Ascending aorta (tissue), 2 donors: ENCODE results near the gene FADD. TPM values are rescaled to one million over a fixed set of nuclear protein-coding genes. Genes with fewer than 3 reads are reported as not detected.

ENCODE experiments used
- DNase-seq, 2 donors: peaks; one replicate each; pipeline ENCODE4 v3.0.0-alpha.2; 2019; ENCODE audit warnings: low spot score in 2 of 2
- H3K27ac ChIP-seq, 2 donors: fragments of 200-600 bp; sonication (generic); one replicate each; pipeline ENCODE4 v1.5.1; 2016 to 2017; ENCODE audit warnings: mild to moderate bottlenecking in 1 of 2
- H3K27me3 ChIP-seq: fragments of 200-600 bp; sonication (generic); one replicate; pipeline ENCODE4 v1.5.1; 2017
- H3K36me3 ChIP-seq, 2 donors: fragments of 200-600 bp; sonication (generic); one replicate each; pipeline ENCODE4 v1.5.1; 2016
- H3K4me1 ChIP-seq, 2 donors: fragments of 200-600 bp; sonication (generic); one replicate each; pipeline ENCODE4 v1.5.1; 2016 to 2017; ENCODE audit warnings: mild to moderate bottlenecking in 1 of 2
- H3K4me3 ChIP-seq, 2 donors: fragments of 200-600 bp; sonication (generic); one replicate each; pipeline ENCODE4 v1.5.1; 2016 to 2017; ENCODE audit warnings: mild to moderate bottlenecking in 1 of 2
- H3K9me3 ChIP-seq, 2 donors: fragments of 200-600 bp; sonication (generic); one replicate each; pipeline ENCODE4 v1.5.1; 2016
- intact Hi-C: fragments of 100-400 bp; cut with DNase I; formaldehyde crosslinking; loops from one replicate; pipeline ENCODE4 v1.15.1; 2023
- total RNA-seq: library from RNA; depleted of rRNA; stranded (reverse); fragments of >200 nt; gene quantifications from one replicate; pipeline ENCODE4 v1.1.0, GENCODE V29; 2016
- TF ChIP-seq, protein P1 (sequence below), 3 experiments: fragments of 200-600 bp in 2 of 3; fragments of 450-650 bp in 1 of 3; sonication (generic) in 2 of 3; IDR thresholded peaks; one replicate each; pipeline ENCODE4 v1.5.1; 2016 to 2019; ENCODE audit warnings: antibody characterized with exemption in 3 of 3, mild to moderate bottlenecking in 1 of 3, moderate library complexity in 1 of 3

The FADD gene
- total RNA-seq, 1 donor from 2014 or later = 22.2 TPM

DNA sequence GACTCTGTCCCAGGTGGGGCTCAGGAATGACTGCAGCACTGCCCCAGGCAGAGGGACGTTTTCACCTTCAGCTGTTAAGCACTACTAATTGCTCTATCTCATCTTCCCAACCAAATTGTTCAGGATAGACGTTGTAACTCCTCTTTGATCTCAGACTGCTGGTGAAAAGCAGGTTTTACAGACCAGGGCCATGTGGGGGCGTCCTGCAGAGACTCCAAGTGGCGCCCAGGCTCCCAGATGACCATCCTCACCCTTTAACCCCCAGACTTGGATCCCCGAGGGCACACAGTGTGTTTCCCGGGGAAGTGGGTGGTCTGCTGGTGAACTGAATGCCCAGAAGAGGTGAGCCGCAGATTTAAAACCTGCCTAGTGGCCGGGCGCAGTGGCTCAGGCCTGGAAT, 23.9 kb downstream of the FADD start:
- Histone ChIP-seq H3K27me3 (no peaks in the 10 kb centered on the region), H3K9me3 (no peaks in the 10 kb centered on the region), H3K36me3 (no peaks in the 10 kb centered on the region), H3K4me1 (peaks cover 2 to 11% of the 10 kb centered on the region in 2 donors), H3K27ac (no peak overlapping the region), H3K4me3 (no peak overlapping the region)
- DNase-seq = no peak
- TF ChIP-seq, protein P1, sequence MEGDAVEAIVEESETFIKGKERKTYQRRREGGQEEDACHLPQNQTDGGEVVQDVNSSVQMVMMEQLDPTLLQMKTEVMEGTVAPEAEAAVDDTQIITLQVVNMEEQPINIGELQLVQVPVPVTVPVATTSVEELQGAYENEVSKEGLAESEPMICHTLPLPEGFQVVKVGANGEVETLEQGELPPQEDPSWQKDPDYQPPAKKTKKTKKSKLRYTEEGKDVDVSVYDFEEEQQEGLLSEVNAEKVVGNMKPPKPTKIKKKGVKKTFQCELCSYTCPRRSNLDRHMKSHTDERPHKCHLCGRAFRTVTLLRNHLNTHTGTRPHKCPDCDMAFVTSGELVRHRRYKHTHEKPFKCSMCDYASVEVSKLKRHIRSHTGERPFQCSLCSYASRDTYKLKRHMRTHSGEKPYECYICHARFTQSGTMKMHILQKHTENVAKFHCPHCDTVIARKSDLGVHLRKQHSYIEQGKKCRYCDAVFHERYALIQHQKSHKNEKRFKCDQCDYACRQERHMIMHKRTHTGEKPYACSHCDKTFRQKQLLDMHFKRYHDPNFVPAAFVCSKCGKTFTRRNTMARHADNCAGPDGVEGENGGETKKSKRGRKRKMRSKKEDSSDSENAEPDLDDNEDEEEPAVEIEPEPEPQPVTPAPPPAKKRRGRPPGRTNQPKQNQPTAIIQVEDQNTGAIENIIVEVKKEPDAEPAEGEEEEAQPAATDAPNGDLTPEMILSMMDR (IDR thresholded peaks at IDR 0.05) = no peak
- intact Hi-C loops = no loop called here

DNA sequence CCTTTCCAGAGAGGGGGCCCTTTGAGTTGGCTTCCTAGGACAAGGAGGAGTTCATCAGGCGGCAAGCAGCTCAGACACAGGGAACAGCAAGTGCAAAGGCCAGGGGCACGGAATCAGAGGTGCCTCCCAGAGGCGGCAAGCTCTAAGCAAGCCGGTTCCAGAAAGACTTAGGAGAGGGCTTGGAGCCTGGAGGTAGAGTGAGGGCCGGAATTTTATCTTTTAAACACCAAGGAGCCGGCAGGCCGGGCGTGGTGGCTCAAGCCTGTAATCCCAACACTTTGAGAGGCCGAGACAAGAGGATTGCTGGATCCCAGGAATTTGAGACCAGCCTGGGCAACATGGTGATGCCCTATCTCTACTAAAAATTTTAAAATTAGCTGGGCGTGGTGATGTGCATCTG, 26.6 kb downstream of the FADD start:
- TF ChIP-seq, protein P1 (IDR thresholded peaks at IDR 0.05) = no peak
- no peak for DNase-seq
- peak overlapping the region in 1 of 2 donors; percentile 30 for H3K27ac ChIP-seq

DNA sequence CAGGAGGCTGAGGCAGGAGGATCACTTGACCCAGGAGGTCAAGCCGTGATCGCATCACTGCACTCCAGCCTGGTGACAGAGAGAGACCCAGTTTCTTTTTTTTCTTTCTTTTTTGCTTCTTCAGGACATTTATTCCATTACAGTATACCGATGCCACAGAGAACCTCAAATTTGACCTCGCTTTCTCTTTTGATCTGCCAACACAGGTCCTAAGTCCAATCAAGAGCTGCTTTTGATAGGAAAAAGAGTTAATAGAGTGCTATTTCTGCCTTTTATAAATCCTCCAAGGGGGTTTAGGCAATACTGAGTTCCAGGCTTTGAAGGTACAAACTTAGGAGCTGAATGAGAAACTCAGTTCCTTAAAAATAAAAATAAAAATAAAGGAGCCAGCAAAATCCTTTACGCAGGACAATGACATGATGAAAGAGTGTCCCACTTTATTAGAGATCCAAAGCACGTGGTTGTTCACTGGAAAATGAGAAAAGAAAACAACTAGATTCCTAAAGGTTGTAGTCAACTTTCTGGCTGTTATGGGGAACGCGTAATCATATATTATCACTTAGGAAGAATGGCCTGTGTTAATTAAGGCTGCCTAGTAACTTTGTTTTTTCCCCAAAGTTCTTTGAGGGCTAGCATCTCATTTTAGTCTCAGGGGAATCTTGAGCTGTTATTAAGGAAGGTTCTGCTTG, 27.2 kb downstream of the FADD start:
- no peak for DNase-seq
- Histone ChIP-seq H3K36me3 (no peaks in the 10 kb centered on the region), H3K4me3 (peak overlapping the region in 1 of 2 donors; percentile 37), H3K4me1 (peaks cover 2 to 11% of the 10 kb centered on the region in 2 donors), H3K9me3 (no peaks in the 10 kb centered on the region), H3K27me3 (no peaks in the 10 kb centered on the region), H3K27ac (peak overlapping the region; percentile 70 to 76)
- TF ChIP-seq, protein P1 (IDR thresholded peaks at IDR 0.05) = no peak
- intact Hi-C loops = no loop called here

More for the DNA sequence above, 26.6 kb downstream of the FADD start:
- peaks cover 2 to 11% of the 10 kb centered on the region in 2 donors for H3K4me1 ChIP-seq
- H3K4me3 ChIP-seq = no peak overlapping the region
- H3K36me3 ChIP-seq = no peaks in the 10 kb centered on the region
- no peaks in the 10 kb centered on the region for H3K27me3 ChIP-seq
- intact Hi-C loops = no loop called here
- no peaks in the 10 kb centered on the region for H3K9me3 ChIP-seq

DNA sequence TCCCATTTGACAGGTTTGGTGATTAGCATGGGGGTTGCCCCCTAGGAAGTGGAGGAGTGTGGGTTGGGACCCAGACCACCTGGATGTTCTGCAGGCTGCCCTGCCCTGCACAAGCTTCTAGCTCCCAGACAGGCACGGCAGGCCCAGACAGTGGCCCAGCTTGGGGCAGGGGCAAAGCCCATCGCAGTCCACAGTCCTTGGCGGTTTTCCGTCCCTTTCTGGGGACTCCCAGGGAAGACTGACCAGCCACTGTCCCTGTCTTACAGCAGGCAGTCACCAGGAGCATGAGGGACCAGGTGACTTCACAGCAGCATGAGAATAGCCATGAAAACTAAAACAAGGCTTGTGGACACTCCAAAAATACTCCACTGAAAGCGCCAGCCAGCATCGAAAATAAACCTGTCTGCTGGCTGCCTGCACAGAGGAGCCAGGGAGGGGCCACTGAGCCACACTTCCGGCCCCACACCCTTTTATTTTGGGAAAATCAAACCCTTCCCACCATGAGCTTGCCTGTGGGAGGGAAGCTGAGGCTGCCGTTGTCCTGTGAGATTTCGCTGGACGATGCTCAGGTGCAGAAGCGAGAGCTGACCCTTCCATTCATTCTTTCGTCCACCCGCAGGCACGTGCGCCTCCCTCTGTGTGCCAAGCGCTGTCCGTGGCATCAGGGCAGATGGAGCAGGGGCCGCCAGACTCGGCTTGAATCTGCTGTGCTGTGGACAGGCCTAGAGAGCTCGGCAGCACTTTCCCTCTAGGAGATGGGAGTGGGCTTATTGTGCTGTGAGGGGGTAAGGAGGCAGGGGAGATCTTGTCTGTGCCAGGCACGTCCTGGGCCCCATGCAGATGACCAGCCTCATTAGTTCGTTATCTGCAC, 28.0 kb downstream of the FADD start:
- Histone ChIP-seq H3K4me3 (peak overlapping the region in 1 of 2 donors; percentile 37), H3K36me3 (no peaks in the 10 kb centered on the region), H3K27me3 (no peaks in the 10 kb centered on the region), H3K9me3 (no peaks in the 10 kb centered on the region), H3K4me1 (peaks cover 2 to 11% of the 10 kb centered on the region in 2 donors), H3K27ac (peak overlapping the region; percentile 70 to 76)
- DNase-seq = no peak
- intact Hi-C loops = no loop called here
- TF ChIP-seq, protein P1 (IDR thresholded peaks at IDR 0.05) = no peak

DNA sequence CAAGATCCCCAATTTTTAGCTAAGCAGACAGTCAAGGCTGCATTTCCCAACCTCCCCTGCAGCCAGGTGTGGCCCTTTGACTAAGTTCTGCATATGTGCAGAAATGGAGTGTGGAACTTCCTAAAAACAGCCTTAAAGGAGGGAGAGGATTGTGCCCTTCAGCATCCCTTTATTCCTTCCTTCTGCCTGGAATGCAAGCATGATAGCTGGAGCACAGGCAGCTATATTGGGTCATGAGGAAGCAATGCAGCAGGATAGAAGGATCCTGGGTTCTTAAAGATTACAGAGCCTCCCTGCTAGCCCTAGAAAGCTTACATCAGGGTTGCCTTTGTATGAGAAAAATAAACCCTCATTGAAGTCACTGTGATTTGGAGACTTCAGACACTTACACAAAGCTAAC, 29.9 kb downstream of the FADD start:
- H3K27ac ChIP-seq = no peak overlapping the region
- intact Hi-C loops = no loop called here
- TF ChIP-seq, protein P1 (IDR thresholded peaks at IDR 0.05) = no peak
- no peak for DNase-seq
- H3K9me3 ChIP-seq = no peaks in the 10 kb centered on the region
- H3K4me3 ChIP-seq = no peak overlapping the region
- no peaks in the 10 kb centered on the region for H3K27me3 ChIP-seq
- no peaks in the 10 kb centered on the region for H3K36me3 ChIP-seq
- H3K4me1 ChIP-seq = peaks cover 2 to 11% of the 10 kb centered on the region in 2 donors
